ENCODE measurements around the gene GRIA4. TPM values are rescaled to one million over a fixed set of nuclear protein-coding genes. Genes with fewer than 3 reads are reported as not detected.

GRIA4 gene
- total and polyA plus RNA-seq, 2 of the 13 experiments (the other 11 are each of a cell fraction or from before 2014, with no cell fraction given): not detected

DNA sequence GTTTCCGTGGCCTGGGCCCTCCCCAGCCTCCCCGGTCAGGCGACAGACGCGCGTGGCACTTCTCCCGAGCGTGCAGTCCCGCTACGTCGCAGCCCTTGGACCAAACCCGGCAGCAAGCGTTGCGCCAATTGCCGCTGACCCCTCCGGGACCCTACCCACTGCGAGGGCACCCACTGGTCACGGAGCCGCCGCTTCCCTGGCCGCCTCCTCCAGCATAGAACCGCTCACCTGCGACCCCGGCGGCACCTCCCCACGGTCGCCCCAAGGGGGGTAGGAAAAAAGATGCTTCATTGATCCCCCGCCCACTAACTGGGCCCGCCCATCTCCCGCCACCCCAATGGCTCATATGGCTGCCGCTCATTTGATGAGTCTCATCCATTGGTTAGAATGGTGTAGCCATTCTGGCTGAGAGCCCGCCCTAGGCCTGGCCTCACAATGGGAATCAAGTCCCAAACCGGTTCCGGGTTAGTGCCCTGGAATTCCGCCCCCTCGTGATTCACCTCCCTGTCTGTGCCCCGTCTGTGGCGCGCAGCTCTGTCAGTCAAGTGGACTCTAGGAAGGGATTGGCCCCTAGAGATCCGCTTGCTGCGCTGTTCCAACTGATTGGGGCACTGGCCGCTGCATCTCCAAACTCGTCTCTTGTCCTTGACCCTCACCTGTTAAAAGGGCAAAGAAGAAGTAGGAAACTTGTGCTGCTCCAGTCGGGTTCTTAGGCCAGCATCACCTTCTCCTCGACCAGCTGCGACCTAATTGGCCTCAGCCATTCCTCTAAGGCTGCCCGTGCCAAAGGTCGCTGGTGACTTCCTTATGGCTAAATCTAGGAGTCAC, 412.3 kb downstream of the GRIA4 start, which contains the start of gene MSANTD4 (continued):
- TF ChIP-seq ZFY (CRISPR knock-in tag; IDR thresholded peaks at IDR 0.05) (peak; percentile 60), HOXA9 (CRISPR knock-in tag; IDR thresholded peaks at IDR 0.05; ENCODE audit: borderline replicate concordance) (no peak), PHF8 (CRISPR knock-in tag; IDR thresholded peaks at IDR 0.05) (peak; percentile 84), ZNF781 (CRISPR knock-in tag; IDR thresholded peaks at IDR 0.05; ENCODE audit: borderline replicate concordance, not compliant biosample characterization) (no peak), AKAP8 (CRISPR knock-in tag; IDR thresholded peaks at IDR 0.05) (0 out of 2 replicates have a peak, but pooled peaks have one; percentile 51), MAZ (IDR thresholded peaks at IDR 0.05; ENCODE audit: borderline replicate concordance, low read depth, low read length) (0 out of 2 replicates have a peak, but pooled peaks have one; percentile 29), MAZ (CRISPR knock-in tag; IDR thresholded peaks at IDR 0.05; ENCODE audit: low read depth) (peak; percentile 22; the same call in 1 of the 2 replicates), ZEB1 (IDR thresholded peaks at IDR 0.05; ENCODE audit: insufficient replicate concordance, low read depth) (no peak), GPN1 (CRISPR knock-in tag; IDR thresholded peaks at IDR 0.05; ENCODE audit: borderline replicate concordance) (no peak), BORCS8-MEF2B (CRISPR knock-in tag; IDR thresholded peaks at IDR 0.05) (peak; percentile 21; the same call in 1 of the 2 replicates), ZNF230 (CRISPR knock-in tag; IDR thresholded peaks at IDR 0.05) (0 out of 2 replicates have a peak, but pooled peaks have one; percentile 50), ZNF205 (CRISPR knock-in tag; IDR thresholded peaks at IDR 0.05) (no peak), ETV6 (CRISPR knock-in tag; conservative IDR thresholded peaks at IDR 0.05) (no peak), NCOA5 (CRISPR knock-in tag; IDR thresholded peaks at IDR 0.05) (no peak), KMT2A (CRISPR knock-in tag; IDR thresholded peaks at IDR 0.05) (peak; percentile 38; the same call in 1 of the 2 replicates), ZNF124 (CRISPR knock-in tag; IDR thresholded peaks at IDR 0.05) (no peak), ZMYM3 (CRISPR knock-in tag; IDR thresholded peaks at IDR 0.05) (no peak)
- TF ChIP-seq, protein P1, sequence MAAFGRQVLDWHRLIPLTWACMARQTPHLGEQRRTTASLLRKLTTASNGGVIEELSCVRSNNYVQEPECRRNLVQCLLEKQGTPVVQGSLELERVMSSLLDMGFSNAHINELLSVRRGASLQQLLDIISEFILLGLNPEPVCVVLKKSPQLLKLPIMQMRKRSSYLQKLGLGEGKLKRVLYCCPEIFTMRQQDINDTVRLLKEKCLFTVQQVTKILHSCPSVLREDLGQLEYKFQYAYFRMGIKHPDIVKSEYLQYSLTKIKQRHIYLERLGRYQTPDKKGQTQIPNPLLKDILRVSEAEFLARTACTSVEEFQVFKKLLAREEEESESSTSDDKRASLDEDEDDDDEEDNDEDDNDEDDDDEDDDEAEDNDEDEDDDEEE (CRISPR knock-in tag; IDR thresholded peaks at IDR 0.05): peak; percentile 78; the same call in 1 of the 2 replicates
- TF ChIP-seq, protein P2, sequence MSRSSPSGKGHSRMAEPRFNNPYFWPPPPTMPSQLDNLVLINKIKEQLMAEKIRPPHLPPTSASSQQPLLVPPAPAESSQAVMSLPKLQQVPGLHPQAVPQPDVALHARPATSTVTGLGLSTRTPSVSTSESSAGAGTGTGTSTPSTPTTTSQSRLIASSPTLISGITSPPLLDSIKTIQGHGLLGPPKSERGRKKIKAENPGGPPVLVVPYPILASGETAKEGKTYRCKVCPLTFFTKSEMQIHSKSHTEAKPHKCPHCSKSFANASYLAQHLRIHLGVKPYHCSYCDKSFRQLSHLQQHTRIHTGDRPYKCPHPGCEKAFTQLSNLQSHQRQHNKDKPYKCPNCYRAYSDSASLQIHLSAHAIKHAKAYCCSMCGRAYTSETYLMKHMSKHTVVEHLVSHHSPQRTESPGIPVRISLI (CRISPR knock-in tag; IDR thresholded peaks at IDR 0.05; ENCODE audit: borderline replicate concordance): peak; percentile 26; the same call in 1 of the 2 replicates
- TF ChIP-seq, protein P3, sequence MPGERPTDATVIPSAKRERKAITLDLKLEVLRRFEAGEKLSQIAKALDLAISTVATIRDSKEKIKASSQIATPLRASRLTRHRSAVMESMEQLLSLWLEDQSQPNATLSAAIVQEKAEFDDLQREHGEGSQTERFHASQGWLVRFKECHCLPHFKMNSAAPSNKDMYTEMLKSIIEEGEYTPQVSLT (CRISPR knock-in tag; IDR thresholded peaks at IDR 0.05; ENCODE audit: borderline replicate concordance, low read depth): no peak
- TF ChIP-seq, protein P4, sequence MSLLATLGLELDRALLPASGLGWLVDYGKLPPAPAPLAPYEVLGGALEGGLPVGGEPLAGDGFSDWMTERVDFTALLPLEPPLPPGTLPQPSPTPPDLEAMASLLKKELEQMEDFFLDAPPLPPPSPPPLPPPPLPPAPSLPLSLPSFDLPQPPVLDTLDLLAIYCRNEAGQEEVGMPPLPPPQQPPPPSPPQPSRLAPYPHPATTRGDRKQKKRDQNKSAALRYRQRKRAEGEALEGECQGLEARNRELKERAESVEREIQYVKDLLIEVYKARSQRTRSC (CRISPR knock-in tag; IDR thresholded peaks at IDR 0.05; ENCODE audit: low read depth): no peak
- TF ChIP-seq, protein P5, sequence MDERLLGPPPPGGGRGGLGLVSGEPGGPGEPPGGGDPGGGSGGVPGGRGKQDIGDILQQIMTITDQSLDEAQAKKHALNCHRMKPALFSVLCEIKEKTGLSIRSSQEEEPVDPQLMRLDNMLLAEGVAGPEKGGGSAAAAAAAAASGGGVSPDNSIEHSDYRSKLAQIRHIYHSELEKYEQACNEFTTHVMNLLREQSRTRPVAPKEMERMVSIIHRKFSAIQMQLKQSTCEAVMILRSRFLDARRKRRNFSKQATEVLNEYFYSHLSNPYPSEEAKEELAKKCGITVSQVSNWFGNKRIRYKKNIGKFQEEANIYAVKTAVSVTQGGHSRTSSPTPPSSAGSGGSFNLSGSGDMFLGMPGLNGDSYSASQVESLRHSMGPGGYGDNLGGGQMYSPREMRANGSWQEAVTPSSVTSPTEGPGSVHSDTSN (CRISPR knock-in tag; IDR thresholded peaks at IDR 0.05): peak; percentile 98
